GM19025 (cell line): ENCODE results near the gene C1orf198.

Experiments used
- ATAC-seq: cut with Tn5 transposase; IDR thresholded peaks from one replicate; pipeline ENCODE4 v1.9.1; 2021; ENCODE audit warnings: mild to moderate bottlenecking, low read depth, moderate library complexity; ENCODE audit not compliant: unreplicated experiment

C1orf198 gene, protein sequence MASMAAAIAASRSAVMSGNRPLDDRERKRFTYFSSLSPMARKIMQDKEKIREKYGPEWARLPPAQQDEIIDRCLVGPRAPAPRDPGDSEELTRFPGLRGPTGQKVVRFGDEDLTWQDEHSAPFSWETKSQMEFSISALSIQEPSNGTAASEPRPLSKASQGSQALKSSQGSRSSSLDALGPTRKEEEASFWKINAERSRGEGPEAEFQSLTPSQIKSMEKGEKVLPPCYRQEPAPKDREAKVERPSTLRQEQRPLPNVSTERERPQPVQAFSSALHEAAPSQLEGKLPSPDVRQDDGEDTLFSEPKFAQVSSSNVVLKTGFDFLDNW

GRCh38 chr1:230867903-230868735 is at the start of gene C1orf198:
C1orf198 (minus strand) TSS chr1:230868521; CDS start chr1:230868512, 9 bp downstream.
- peak; percentile 84 for ATAC-seq

DNA sequence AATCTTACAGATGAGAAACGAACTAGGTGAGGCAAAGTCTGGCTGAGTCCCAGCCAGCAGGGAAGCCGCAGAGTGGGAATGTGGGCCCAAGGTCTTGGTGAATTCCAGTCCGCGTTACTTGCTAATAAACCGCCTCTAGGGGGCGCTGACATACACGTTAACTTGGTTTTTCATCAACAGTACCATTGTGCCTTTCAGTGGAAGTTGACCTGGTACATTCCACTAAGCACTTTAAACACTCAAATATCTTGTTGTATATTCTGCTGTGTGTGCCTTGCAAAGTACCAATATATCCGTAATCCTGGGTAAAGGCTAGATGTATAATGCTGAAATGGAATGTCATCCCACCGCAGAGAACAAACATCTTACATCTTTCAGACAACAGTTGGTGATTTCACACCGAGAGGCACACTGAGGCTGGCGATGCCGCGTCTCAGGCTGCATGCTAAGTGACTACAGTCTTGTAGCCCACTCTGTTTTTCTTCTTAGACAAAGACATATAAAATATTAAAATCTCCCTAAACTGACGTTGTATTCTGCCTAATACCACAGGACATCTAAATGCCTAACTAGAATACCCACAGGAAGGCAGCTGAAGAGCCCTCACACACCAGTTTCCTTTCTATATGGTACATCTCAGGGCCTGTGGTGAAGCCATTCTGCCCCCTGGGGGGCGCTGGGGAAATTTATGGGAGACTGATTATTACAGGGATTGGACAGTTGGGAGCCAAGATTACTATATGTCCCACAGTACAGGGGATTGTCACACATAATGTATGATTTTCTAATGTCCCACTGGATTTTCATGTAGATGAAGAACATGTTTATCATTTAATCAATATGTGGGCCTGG is 49.2 kb upstream of the C1orf198 start:
- ATAC-seq: no peak

DNA sequence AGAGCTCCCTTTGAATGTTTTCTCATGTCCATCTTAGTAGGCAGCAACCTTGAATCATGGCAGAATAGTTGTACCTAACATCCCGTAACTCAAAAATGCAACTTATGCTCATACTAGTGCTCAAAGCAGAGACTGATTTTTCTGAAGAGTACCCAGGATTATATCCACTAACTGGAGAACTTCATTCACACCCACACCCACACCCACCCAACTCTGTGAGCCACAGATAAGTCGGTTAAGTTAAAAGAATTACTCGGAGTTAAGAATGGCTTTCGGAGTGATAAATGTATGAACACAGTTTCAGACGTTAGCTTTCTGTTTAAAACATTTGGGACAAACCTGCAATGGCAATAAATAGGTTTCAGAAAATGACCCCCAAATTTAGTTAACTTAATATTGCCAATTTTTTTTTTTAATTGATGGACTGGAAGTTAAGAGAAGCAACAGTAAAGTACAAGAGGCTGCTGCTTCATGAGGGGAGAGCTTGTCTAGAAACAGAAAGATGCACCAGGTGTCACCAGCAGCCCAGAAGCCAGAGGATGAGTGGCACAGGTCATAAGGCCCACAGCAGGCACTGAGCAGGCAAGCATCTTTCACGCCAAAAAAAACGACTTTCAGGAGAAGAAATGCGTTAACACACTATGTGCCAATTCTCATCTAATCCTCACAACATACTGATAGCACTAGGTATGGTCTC is 48.4 kb upstream of the C1orf198 start:
- ATAC-seq: no peak

- no peak for ATAC-seq
Measured at GRCh38 chr1:230915078-230915477, 46.8 kb upstream of the C1orf198 start.

GRCh38 chr1:230913496-230913895 is 45.2 kb upstream of the C1orf198 start:
- no peak for ATAC-seq

- no peak for ATAC-seq
Measured at GRCh38 chr1:230910755-230911117, 42.4 kb upstream of the C1orf198 start.

DNA sequence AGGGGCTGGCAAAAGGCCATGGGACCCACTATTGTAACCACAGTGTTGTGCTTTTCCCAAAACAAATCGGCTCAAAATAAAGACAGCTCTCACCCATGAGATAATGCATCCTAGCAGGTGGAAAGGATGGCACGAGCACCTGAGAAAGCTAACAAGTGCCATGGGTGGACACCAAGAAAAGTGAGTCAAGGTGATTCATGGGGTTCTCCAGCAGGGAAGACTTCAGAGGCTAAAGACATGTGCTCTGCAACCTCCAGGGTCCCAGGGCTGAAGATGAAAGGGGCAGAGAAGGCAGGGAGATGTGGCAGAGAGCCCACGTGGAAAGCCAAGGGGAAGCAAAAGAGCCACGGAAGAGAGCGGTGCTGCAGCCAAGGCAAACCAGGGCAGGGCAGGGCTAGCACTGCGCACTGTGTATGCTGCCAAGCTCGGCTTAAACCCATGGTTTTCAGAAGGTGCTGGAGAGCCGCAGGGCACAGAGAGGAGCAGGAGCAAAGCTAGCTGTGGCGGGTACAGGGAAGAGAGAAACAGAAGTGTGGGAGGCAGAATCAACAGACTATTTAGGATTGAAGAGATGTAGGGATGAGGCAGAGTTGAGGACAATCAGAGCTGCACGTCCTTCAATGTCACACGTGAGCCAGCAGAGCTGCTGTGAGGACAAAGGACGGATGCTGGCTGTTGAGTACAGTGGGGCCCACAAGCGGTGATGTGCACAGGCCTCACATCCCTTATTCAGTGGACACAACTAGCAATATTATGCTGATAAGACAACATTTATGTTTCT is 41.8 kb upstream of the C1orf198 start:
- ATAC-seq: no peak

DNA sequence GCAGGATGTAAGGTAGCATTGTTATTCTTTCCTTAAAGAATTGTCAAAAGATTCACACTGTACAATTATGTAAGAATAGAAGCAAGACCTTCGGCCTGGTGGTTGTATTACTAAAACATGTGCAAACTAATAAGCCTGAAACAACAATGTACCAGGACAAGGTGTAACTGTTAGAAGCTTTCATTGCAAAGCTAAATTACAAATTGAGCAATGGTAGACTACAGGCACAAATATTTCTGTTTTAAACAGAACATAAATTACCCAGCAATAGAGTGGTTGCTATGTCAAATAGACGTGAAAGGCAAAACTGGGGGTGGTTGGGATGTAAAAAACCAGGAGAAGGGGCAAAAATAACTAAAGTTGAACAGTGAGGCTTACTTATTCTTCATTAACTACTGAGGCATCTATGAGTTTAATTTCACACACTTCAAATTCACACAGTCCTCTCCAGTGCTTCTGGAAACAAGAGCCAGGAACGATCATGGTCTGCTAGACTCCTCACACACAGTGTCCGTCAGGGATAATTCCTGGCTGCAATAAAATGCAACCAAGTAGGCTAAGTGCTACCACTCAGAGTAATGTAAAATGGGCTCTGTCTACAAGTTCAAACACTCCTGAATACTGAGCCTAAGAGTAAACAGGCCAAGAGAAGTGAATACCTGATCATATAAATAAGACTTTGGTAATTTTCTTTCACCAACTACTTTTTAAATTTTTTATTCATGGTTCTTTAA is 39.3 kb upstream of the C1orf198 start:
- ATAC-seq: no peak

DNA sequence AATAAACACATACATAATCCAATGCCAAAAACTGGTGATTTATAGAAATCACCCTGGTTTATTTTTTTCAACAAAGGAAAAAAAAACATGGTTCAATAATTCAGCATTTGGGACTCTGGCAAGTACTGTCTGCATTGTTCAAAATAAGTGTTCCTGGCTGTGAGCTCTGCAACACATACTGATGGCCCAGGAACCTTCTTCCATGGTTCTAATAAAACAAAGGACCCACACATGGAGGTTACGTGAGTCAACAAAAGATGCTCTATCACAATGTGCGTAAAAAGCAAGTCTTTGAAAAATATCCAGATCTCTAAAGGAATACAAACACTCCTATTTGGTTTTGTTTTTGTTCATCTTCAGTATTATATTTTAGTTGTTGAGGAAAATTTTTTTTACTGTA is 37.9 kb upstream of the C1orf198 start:
- ATAC-seq: no peak

DNA sequence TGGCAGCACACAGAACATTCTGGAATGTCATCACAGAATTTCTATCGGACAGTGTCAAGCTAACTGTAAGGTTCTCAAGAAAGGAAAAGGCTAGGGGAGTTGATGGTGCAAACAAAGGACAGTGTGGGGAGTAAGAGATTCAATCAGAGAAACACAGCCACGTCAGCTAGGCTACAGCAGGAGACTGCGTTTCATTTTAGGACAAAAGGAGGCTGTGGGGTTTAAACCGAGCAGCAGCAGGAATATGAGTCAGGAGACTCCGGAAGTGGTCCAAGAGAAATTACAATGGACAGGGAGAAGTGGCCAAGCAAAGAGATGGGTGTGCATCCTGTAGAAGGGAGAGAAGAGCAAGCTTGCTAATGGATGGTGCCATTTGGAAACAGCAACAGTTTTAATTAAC is 37.4 kb upstream of the C1orf198 start:
- no peak for ATAC-seq

DNA sequence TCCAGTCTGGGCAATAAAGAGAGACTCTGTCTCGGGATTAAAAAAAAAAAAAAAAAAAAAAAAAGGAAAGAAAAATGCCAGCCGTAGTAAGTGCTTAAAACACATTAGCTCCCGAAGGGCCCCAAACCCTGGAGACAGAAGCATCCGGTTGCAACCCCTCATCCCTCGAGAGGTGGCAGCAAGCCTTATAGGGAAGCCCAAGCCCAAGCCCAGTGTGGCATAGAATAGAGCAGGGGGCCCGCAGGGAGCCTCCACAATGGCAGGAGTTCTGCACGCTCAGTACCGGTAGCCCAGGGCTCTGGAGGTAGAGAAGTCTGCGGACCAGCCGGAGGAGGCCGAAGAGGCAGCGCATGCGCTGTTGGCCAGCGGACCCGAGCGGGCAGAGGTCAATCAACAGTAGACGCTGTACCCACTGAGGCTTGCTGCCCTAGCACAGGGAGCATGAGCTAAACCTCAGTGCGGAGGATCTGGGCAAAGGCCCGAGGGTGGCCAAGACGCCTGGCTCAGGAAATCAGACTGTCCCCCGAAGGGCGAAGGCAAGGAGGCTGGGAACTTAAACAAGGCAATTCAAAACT is 34.1 kb upstream of the C1orf198 start:
- ATAC-seq: no peak

GRCh38 chr1:230901671-230902070 is 33.4 kb upstream of the C1orf198 start:
- ATAC-seq: no peak

- no peak for ATAC-seq
Measured at GRCh38 chr1:230900984-230901383, 32.7 kb upstream of the C1orf198 start.

DNA sequence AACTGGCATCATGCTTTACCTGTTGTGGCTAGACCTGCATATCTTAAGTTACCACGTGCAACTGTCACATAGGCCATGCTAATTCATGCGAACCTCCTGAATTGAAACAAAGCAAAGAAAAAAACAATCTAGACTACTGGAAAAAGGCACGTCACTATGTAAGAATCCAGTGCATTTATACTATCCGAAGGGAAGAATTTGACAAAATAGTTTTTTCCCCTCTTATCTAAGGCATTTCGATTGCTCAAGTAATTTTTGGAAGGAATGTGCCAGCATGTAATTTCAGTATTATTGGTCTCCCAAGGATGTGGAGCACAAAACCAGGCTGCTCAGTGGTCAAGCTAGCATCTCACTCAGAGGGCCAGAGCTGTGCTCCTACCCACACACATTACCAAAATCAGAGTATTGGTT is 31.5 kb upstream of the C1orf198 start:
- no peak for ATAC-seq

GRCh38 chr1:230898748-230899147 is 30.4 kb upstream of the C1orf198 start:
- no peak for ATAC-seq

GRCh38 chr1:230898144-230898543 is 29.8 kb upstream of the C1orf198 start:
- ATAC-seq: no peak

DNA sequence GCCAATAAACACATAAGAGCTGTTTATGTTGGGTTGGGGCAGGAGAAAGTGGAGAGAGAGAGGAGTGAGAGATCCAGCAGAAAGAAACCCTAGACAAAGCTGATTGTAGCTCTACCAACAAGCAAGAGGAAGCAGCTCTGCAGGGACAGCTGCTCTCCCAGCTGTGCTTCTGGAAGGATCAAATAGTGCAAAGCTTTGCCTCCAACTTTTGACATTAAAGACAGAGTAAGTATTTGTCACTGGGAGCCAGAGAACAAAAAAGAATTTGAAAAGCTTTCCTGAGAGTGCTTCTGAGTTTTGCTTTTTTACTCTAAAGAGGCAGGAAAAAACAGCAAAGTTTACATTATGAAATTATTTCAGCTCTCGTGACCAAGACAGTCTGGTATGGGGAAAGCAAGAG is 28.5 kb upstream of the C1orf198 start:
- no peak for ATAC-seq

DNA sequence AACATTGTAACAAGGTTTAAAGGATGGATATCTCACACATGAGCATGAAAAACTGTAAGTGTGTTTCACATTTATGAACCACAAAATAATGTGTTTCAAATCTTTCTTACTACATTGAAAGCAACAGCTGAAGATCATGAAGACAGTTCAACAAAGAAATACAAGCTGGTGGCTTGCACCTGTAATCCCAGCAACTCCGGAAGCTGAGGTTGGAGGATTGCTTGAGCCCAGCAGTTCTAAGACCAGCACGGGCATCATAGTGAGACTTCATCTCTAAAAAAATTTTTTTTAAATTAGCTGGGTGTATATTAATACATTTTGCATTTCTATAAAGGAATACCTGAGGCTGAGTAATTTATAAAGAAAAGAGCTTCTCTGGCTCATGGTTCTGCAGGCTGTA is 27.1 kb upstream of the C1orf198 start:
- ATAC-seq: no peak

- no peak for ATAC-seq
Measured at GRCh38 chr1:230894664-230895063, 26.3 kb upstream of the C1orf198 start.
